Endothelial cell (in vitro differentiated cells): Measurements from ENCODE around the gene CEP78. TPM values are rescaled to one million over a fixed set of nuclear protein-coding genes. Genes with fewer than 3 reads are reported as not detected.

Experiments
- DNase-seq: peaks from one replicate; pipeline ENCODE4 v3.0.0; 2021; ENCODE audit warnings: low spot score
- H3K27ac Mint-ChIP-seq: one replicate; pipeline ENCODE4 v1.8.0; 2021; ENCODE audit warnings: mixed read lengths, inconsistent platforms; ENCODE audit not compliant: unreplicated experiment
- H3K27me3 Mint-ChIP-seq: one replicate; pipeline ENCODE4 v1.8.0; 2021; ENCODE audit warnings: mild to moderate bottlenecking, moderate library complexity, mixed read lengths, inconsistent platforms; ENCODE audit not compliant: unreplicated experiment
- H3K36me3 Mint-ChIP-seq: one replicate; pipeline ENCODE4 v1.8.0; 2021; ENCODE audit warnings: mild to moderate bottlenecking, low read depth, mixed read lengths, inconsistent platforms; ENCODE audit not compliant: unreplicated experiment
- H3K4me1 Mint-ChIP-seq: one replicate; pipeline ENCODE4 v1.8.0; 2021; ENCODE audit warnings: mild to moderate bottlenecking, mixed read lengths, inconsistent platforms; ENCODE audit not compliant: unreplicated experiment
- H3K4me3 Mint-ChIP-seq: one replicate; pipeline ENCODE4 v1.8.0; 2021; ENCODE audit warnings: mild to moderate bottlenecking, mixed read lengths, inconsistent platforms; ENCODE audit not compliant: unreplicated experiment
- H3K9me3 Mint-ChIP-seq: one replicate; pipeline ENCODE4 v1.8.0; 2021; ENCODE audit warnings: mixed read lengths, inconsistent platforms; ENCODE audit not compliant: unreplicated experiment
- total RNA-seq: library from RNA; stranded (reverse); fragmentation: NEBNext Ultra II Directional; extraction: Animal tissue kit (Norgen Biotek cat#: 25700); gene quantifications from one replicate; pipeline ENCODE4 v1.2.1, GENCODE V29; 2021; ENCODE audit not compliant: unreplicated experiment
- TF ChIP-seq, protein P1 (sequence below): fragments of 200-600 bp; sonication (generic); IDR thresholded peaks from one replicate; pipeline ENCODE4 v1.5.0; 2021; ENCODE audit warnings: antibody characterized with exemption; ENCODE audit not compliant: unreplicated experiment

The CEP78 gene
- total RNA-seq, 1 donor from 2014 or later = 21.7 TPM

DNA sequence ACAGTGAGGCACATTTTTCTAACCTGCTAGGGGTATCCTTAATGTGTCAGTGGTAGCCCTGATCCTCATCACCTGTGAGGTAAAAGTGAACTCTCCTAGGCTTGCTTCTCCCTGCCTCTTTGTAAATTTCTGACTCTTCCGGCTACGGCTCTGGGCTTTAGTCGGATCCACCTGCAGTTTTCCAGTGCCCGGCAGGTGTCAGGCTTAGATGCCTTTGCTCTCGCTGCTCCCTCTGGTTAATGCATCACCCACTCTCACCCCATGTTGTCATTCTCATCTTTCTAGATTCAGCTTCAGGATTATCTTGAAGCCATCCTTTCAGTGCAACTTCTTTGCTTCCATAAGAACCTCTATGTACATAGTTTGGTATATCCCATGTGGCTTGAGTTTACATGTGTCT is 3.6 kb downstream of the CEP78 start:
- Mint-ChIP-seq H3K9me3 (no peaks in the 10 kb centered on the region), H3K27me3 (peaks cover 3% of the 10 kb centered on the region), H3K27ac (no peak overlapping the region), H3K36me3 (peaks cover 4% of the 10 kb centered on the region), H3K4me3 (no peak overlapping the region), H3K4me1 (peaks cover 13% of the 10 kb centered on the region)
- TF ChIP-seq, protein P1, sequence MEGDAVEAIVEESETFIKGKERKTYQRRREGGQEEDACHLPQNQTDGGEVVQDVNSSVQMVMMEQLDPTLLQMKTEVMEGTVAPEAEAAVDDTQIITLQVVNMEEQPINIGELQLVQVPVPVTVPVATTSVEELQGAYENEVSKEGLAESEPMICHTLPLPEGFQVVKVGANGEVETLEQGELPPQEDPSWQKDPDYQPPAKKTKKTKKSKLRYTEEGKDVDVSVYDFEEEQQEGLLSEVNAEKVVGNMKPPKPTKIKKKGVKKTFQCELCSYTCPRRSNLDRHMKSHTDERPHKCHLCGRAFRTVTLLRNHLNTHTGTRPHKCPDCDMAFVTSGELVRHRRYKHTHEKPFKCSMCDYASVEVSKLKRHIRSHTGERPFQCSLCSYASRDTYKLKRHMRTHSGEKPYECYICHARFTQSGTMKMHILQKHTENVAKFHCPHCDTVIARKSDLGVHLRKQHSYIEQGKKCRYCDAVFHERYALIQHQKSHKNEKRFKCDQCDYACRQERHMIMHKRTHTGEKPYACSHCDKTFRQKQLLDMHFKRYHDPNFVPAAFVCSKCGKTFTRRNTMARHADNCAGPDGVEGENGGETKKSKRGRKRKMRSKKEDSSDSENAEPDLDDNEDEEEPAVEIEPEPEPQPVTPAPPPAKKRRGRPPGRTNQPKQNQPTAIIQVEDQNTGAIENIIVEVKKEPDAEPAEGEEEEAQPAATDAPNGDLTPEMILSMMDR = no peak
- DNase-seq = no peak

DNA sequence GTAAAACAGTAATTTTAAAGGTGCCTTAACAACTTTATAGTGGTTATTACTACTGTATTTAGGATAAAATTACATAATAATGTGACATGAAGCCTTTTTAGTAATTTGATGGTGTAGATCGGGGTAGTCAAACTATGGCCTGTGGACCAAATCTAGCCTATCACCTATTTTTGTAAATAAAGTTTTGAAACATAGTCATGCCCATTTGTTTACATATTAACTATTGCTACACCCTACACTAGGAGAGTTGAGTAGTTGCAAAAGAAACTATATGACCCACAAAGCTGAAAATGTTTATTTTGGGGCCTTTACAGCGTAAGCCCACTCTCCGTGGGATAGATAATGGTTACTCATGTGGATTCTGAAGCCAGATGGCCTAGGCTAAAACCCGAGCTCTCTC is 6.2 kb downstream of the CEP78 start:
- TF ChIP-seq, protein P1 = no peak
- Mint-ChIP-seq H3K4me3 (no peak overlapping the region), H3K27me3 (no peaks in the 10 kb centered on the region), H3K9me3 (no peaks in the 10 kb centered on the region), H3K27ac (no peak overlapping the region), H3K36me3 (peaks cover 7% of the 10 kb centered on the region), H3K4me1 (peaks cover 4% of the 10 kb centered on the region)
- DNase-seq = no peak

DNA sequence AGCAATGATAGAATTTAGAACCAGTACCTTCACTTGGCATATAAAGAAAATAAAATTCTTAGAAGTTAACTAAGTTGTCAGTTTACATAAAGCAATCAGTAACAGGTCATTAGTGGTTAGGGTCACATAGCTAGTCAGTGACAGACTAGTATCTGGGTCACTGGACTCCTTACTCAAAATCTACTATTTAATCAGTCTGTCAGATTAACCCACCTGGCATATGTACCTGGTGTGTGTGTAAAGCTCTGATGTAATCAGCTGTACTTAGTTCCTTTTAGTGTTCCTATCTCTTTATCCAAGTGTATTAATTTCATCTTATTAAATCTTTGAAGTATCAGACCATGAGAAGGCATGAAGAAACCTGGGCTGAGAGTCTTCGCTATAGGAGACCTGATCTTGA is 7.3 kb downstream of the CEP78 start:
- no peak for DNase-seq
- TF ChIP-seq, protein P1 = no peak
- H3K4me3 Mint-ChIP-seq = no peak overlapping the region
- H3K4me1 Mint-ChIP-seq = no peaks in the 10 kb centered on the region
- peaks cover 7% of the 10 kb centered on the region for H3K36me3 Mint-ChIP-seq
- H3K27ac Mint-ChIP-seq = no peak overlapping the region
- no peaks in the 10 kb centered on the region for H3K27me3 Mint-ChIP-seq
- no peaks in the 10 kb centered on the region for H3K9me3 Mint-ChIP-seq

DNA sequence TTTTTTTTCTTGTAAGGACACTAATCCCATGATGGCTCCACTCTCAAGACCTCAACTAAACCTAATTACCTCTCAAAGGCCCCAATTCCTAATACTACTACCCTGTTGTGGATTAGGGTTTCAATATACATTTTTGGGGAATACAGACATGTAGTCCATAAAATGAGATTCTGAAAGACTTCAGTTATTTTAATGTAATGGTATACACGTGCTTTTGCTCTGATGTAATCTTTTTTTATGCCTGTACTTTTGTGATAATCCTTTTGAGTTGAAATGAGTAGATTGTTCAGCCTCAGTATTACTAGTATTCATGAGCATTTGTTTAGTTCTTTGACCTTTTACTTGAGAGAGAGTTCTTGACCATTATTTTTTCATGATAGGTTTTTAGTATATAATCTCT is 9.5 kb downstream of the CEP78 start:
- Mint-ChIP-seq H3K27me3 (no peaks in the 10 kb centered on the region), H3K27ac (no peak overlapping the region), H3K9me3 (no peaks in the 10 kb centered on the region), H3K36me3 (peaks cover 4% of the 10 kb centered on the region), H3K4me3 (no peak overlapping the region), H3K4me1 (no peaks in the 10 kb centered on the region)
- TF ChIP-seq, protein P1 = no peak
- no peak for DNase-seq

DNA sequence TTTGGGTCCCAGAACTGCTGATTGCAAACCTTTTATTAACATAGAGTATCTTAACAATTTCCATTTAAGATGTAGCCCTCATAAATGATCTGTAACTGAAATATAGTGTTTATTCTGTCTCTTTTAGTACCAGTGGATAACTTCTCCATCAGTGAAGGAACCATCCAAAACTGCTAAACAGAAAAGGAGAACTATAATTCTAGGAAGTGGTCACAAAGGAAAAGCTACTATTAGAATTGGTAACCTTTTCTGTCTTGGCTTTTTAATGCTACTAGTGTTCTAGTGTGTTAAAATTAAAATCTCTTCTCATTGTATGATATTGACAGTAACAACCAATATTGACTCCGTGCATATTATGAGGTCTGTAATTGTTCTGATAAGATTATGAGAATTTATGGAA is 12.8 kb downstream of the CEP78 start:
- TF ChIP-seq, protein P1 = no peak
- H3K4me1 Mint-ChIP-seq = no peaks in the 10 kb centered on the region
- peaks cover 3% of the 10 kb centered on the region for H3K36me3 Mint-ChIP-seq
- no peaks in the 10 kb centered on the region for H3K9me3 Mint-ChIP-seq
- H3K4me3 Mint-ChIP-seq = no peak overlapping the region
- no peaks in the 10 kb centered on the region for H3K27me3 Mint-ChIP-seq
- DNase-seq = no peak
- H3K27ac Mint-ChIP-seq = no peak overlapping the region
